ENCODE measurements around the gene GSK3B. TPM values are rescaled to one million over a fixed set of nuclear protein-coding genes. Genes with fewer than 3 reads are reported as not detected.

The GSK3B gene
- total RNA-seq, 1 donor from 2014 or later, result 71.6 TPM

GRCh38 chr3:120137548-120137947 lies 43.3 kb upstream of the GSK3B start:
- Histone ChIP-seq H3K4me3 (ENCODE audit: low read depth, low read length) (no peak overlapping the region), H3K27me3 (ENCODE audit: control insufficient read depth, insufficient read depth, low read length) (no peaks in the 10 kb centered on the region), H3K36me3 (ENCODE audit: control insufficient read depth, insufficient read depth, low read length) (no peaks in the 10 kb centered on the region)
- no peak for DNase-seq (ENCODE audit: low read depth)
- no peak for TF ChIP-seq CTCF (IDR thresholded peaks at IDR 0.05; ENCODE audit: insufficient read depth, low read length, poor library complexity, severe bottlenecking)

GRCh38 chr3:120130656-120131055 lies 36.4 kb upstream of the GSK3B start:
- no peaks in the 10 kb centered on the region for H3K36me3 ChIP-seq (ENCODE audit: control insufficient read depth, insufficient read depth, low read length)

GRCh38 chr3:120129718-120130513 lies 35.7 kb upstream of the GSK3B start:
- Histone ChIP-seq H3K36me3 (ENCODE audit: control insufficient read depth, insufficient read depth, low read length) (no peaks in the 10 kb centered on the region), H3K4me3 (ENCODE audit: low read depth, low read length) (no peak overlapping the region), H3K27me3 (ENCODE audit: control insufficient read depth, insufficient read depth, low read length) (no peaks in the 10 kb centered on the region)
- DNase-seq (ENCODE audit: low read depth), result no peak
- no peak for TF ChIP-seq CTCF (IDR thresholded peaks at IDR 0.05; ENCODE audit: insufficient read depth, low read length, poor library complexity, severe bottlenecking)

More at GRCh38 chr3:120130656-120131055, 36.4 kb upstream of the GSK3B start:
- H3K27me3 ChIP-seq (ENCODE audit: control insufficient read depth, insufficient read depth, low read length), result no peaks in the 10 kb centered on the region
- no peak overlapping the region for H3K4me3 ChIP-seq (ENCODE audit: low read depth, low read length)
- no peak for TF ChIP-seq CTCF (IDR thresholded peaks at IDR 0.05; ENCODE audit: insufficient read depth, low read length, poor library complexity, severe bottlenecking)
- DNase-seq (ENCODE audit: low read depth), result no peak

GRCh38 chr3:120129051-120129450 lies 34.8 kb upstream of the GSK3B start:
- TF ChIP-seq CTCF (IDR thresholded peaks at IDR 0.05; ENCODE audit: insufficient read depth, low read length, poor library complexity, severe bottlenecking), result no peak
- H3K27me3 ChIP-seq (ENCODE audit: control insufficient read depth, insufficient read depth, low read length), result no peaks in the 10 kb centered on the region
- DNase-seq (ENCODE audit: low read depth), result no peak
- no peaks in the 10 kb centered on the region for H3K36me3 ChIP-seq (ENCODE audit: control insufficient read depth, insufficient read depth, low read length)
- no peak overlapping the region for H3K4me3 ChIP-seq (ENCODE audit: low read depth, low read length)

GRCh38 chr3:120125992-120126391 lies 31.7 kb upstream of the GSK3B start:
- no peak for TF ChIP-seq CTCF (IDR thresholded peaks at IDR 0.05; ENCODE audit: insufficient read depth, low read length, poor library complexity, severe bottlenecking)
- no peak for DNase-seq (ENCODE audit: low read depth)
- H3K27me3 ChIP-seq (ENCODE audit: control insufficient read depth, insufficient read depth, low read length), result no peaks in the 10 kb centered on the region
- no peak overlapping the region for H3K4me3 ChIP-seq (ENCODE audit: low read depth, low read length)
- H3K36me3 ChIP-seq (ENCODE audit: control insufficient read depth, insufficient read depth, low read length), result no peaks in the 10 kb centered on the region

Data from kidney epithelial cell (primary cell).